Stimulated activated CD8-positive, alpha-beta memory T cell treated with anti-CD3 and anti-CD28 coated beads, Interleukin-15, amount 100 ng/mL, for 48 hours (primary cell): ENCODE measurements around the gene LILRA1.
"Not testable (repeated sequence)": the region's sequence is repeated elsewhere in the genome, so short reads cannot be mapped to it uniquely, and the experiment has no call there.

ENCODE experiments used
- DNase-seq, 2 donors: peaks; one replicate each; pipeline ENCODE4 v3.0.0-alpha.2; 2020; ENCODE audit warnings: low read depth in 2 of 2

LILRA1 gene

GRCh38 chr19:54624934-54625730 is 31.7 kb downstream of the LILRA1 start:
- DNase-seq: not testable (repeated sequence)

GRCh38 chr19:54626757-54627156 is 33.3 kb downstream of the LILRA1 start:
- DNase-seq: no peak

- not testable (repeated sequence) for DNase-seq
These were observed 34.5 kb downstream of the LILRA1 start for GRCh38 chr19:54627912-54628311.

GRCh38 chr19:54630262-54630661 is 36.8 kb downstream of the LILRA1 start, which contains the start of gene LILRB1:
LILRB1 (plus strand) TSS chr19:54630484; CDS start chr19:54631074, 590 bp downstream.
- not testable (repeated sequence) for DNase-seq

GRCh38 chr19:54630782-54631181 is 37.4 kb downstream of the LILRA1 start:
- no peak for DNase-seq

GRCh38 chr19:54631489-54632337 is 38.3 kb downstream of the LILRA1 start:
- DNase-seq: not testable (repeated sequence)

GRCh38 chr19:54632517-54632916 is 39.1 kb downstream of the LILRA1 start:
- not testable (repeated sequence) for DNase-seq

- no peak for DNase-seq
These were observed 40.0 kb downstream of the LILRA1 start for GRCh38 chr19:54633401-54633800.

GRCh38 chr19:54636081-54636480 is 42.6 kb downstream of the LILRA1 start:
- not testable (repeated sequence) for DNase-seq

GRCh38 chr19:54638683-54639082 is 45.3 kb downstream of the LILRA1 start:
- DNase-seq: no peak

GRCh38 chr19:54642953-54643352 is 49.5 kb downstream of the LILRA1 start:
- not testable (repeated sequence) for DNase-seq

GRCh38 chr19:54643583-54643982 is 50.2 kb downstream of the LILRA1 start:
- not testable (repeated sequence) for DNase-seq

- no peak for DNase-seq
These were observed 50.6 kb downstream of the LILRA1 start for GRCh38 chr19:54644056-54644455.

- no peak for DNase-seq
These were observed 53.0 kb downstream of the LILRA1 start for GRCh38 chr19:54646331-54646841.

GRCh38 chr19:54648129-54648528 is 54.7 kb downstream of the LILRA1 start:
- no peak for DNase-seq

GRCh38 chr19:54650108-54650655 is 56.8 kb downstream of the LILRA1 start:
- no peak for DNase-seq
